Activated CD4-positive, alpha-beta T cell treated with anti-CD3 and anti-CD28 coated beads, Interleukin-2, amount 50 U/mL, for 48 hours (primary cell): ENCODE data around the gene SNCG.
"Not testable (repeated sequence)": the region's sequence is repeated elsewhere in the genome, so short reads cannot be mapped to it uniquely, and the experiment has no call there.

Experiments used
- DNase-seq, 2 experiments: peaks; one replicate each; pipeline ENCODE4 v3.0.0-alpha.2; 2020

Gene SNCG

DNA sequence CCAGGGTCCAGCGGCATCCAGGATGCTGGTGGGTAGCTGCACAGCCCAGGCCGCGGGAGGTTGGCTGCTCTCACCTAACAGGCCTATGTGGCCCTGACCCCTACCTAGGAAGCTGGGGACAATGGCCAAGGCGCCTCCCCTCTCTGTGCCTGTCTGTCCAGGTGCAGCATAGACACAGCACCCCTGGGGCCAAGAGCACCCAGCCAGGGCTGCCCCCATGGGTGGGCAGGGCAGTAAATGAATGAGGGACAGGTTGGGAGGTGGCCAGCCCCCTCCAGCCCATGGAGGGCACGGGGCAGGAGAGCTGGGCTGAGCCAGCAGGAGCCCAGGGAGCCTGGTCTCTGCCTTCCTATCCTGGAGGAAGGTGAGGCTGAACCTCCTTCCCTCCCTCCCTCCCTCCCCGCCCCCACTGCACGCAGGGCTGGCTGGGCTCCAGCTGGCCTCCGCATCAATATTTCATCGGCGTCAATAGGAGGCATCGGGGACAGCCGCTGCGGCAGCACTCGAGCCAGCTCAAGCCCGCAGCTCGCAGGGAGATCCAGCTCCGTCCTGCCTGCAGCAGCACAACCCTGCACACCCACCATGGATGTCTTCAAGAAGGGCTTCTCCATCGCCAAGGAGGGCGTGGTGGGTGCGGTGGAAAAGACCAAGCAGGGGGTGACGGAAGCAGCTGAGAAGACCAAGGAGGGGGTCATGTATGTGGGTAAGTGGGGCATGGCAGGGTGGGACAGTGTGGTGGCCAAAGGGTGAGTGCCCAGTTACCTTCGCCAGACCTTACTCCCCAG, at the start of gene SNCG:
Gene SNCG, plus strand, starts transcription at position 484 of the 785 bp plus-strand sequence. Its CDS starts 99 bp downstream, at position 583.
- no peak for DNase-seq

GRCh38 chr10:86914734-86915133, 43.7 kb upstream of the SNCG start:
- DNase-seq: no peak

- no peak for DNase-seq
Measured at GRCh38 chr10:86918022-86918471, 40.4 kb upstream of the SNCG start.

- DNase-seq: no peak
Measured at GRCh38 chr10:86922553-86922961, 35.8 kb upstream of the SNCG start.

DNA sequence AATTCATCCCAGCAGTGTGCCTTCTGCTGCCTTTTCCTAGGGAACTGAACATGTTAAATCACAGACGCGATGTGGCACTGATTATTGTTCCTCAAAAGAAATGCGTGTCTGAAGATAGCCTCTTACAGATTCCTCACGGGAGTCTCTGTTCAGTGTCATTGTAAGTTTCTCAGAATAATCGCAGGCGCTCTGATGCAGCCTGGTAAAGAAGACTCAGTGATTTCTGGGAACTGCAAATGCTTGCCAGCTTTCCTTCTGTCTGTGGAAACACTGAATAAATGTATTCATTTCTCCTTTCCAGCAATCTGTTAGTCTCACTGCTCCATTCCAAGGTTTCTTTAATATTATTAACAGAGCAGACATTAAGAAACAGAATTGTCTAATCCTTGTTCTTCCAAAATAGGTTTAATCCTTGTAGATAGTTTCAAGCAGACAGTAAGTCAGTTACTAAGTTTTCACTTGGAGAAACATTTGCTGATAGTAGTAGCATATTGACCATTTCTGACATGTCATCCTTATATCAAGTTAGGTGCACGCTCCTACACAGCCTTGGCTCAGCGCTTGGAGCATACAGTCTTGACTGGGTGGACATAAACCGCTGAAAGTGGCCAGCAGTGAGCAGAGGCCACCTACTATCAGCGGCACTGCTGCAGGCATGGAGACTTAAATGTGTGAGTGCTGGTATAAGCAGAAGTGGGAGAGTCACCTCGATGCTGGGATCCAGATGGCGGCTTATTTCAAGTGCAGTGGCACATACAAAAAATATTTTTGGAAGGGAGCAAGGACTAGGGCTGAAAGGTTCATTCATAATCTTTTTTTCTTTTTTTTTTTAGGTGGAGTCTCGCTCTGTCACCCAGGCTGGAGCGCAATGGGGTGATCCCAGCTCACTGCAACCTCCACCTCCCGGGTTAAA, 28.7 kb upstream of the SNCG start:
- no peak for DNase-seq

DNA sequence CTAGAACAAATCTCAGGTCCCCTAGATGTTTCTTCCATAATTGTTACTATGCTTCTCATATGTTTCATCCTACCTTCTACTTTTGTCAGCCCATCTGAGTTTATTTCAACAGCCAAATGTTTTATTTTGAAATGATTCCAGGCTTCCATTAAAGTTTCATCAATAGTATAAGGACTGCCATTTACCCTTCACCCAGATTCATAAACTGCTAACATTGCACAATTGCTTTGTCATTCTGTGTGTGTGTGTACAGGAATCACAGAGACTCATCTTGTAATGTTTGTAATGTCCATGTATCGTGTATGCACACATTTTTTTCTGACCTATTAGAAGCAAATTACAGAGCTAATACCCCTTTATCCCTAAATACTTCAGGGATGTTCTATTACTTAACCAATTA, 26.5 kb upstream of the SNCG start:
- DNase-seq: no peak

DNA sequence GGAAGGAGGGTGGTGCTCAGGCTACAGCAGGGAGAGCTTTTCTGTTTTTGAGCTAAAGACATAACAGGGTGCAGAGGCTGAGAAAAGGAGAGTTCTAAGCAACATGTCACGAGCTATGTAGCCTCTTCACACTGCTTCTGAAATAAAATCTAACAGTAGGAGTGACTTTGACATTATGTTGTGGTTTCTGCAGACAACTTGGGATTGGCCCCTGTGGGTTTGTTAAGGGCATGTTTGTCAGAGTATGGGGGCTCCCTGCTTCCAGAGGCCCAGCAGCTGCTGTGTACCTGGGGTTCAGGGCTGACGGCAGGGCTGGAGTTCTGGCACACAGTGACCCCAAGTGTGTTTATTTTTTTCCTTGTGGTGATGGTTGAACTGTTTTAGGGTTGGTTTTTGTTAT, 25.7 kb upstream of the SNCG start:
- no peak for DNase-seq

- not testable (repeated sequence) for DNase-seq
Measured at GRCh38 chr10:86934162-86934711, 24.2 kb upstream of the SNCG start.

- no peak for DNase-seq
Measured at GRCh38 chr10:86936661-86937501, 21.5 kb upstream of the SNCG start.

DNA sequence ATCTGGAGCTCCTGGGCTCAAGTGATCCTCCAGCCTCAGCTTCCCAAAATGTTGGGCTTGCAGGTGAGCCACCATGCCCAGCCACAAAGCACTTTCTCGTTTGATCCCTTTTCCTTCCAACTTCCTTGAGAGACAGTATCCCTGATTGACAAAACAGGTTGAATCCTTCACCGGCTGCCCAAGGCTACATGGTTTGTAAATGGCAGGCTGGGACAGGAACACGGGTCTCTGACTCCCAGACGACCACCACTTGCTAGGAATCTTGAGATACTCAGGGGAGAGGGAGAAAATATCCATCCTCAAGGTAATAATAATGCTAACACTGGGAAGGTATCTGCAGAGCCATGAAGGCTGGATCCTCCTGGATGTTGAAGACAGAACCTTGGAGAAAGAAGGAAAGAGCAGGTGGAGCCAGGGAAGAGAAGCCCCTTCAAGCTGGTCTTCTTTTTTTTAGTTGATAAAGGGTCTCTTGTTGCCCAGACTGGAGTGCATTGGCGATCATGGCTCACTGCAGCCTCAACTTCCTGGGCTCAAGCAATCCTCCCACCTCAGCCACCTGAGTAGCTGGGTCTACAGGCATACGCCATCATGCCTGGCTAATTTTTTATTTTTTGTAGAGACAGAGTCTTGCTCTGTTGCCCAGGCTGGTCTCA, 20.8 kb upstream of the SNCG start:
- DNase-seq: no peak

DNA sequence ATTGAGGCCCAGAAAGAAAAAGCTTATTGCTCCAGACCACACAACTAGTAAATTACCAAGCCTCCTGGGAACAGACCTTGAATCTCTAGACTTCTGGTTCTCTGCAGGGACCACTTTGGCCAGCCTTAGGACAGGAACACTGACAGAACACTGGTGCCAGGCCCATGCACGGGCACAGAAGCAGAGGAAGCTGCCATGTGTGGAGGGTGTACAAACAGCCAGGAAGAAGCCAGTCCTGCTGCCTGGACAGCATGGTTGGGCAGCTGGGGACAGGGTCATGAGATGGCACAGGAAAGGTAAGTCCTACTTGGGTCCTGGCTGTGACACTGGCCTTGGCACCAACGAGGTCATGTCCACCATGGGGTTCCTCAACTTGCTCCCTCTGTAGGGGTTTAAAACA, 20.1 kb upstream of the SNCG start:
- DNase-seq: no peak

DNA sequence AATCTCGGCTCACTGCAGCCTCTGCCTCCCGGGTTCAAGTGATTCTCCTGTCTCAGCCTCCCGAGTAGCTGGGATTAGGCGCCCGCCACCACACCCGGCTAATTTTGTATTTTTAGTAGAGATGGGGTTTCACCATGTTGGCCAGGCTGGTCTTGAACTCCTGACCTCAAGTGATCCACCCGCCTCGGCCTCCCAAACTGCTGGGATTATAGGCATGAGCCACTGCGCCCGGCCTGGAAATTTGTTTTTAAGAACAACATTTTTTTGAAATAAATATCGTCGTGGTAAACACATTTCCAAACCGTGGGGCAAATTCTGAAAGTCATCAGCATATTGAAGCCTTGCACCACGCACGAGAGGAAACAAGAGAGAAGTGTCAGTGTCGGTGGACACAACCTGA, 18.3 kb upstream of the SNCG start:
- not testable (repeated sequence) for DNase-seq

GRCh38 chr10:86940677-86941076, 17.7 kb upstream of the SNCG start:
- no peak for DNase-seq

DNA sequence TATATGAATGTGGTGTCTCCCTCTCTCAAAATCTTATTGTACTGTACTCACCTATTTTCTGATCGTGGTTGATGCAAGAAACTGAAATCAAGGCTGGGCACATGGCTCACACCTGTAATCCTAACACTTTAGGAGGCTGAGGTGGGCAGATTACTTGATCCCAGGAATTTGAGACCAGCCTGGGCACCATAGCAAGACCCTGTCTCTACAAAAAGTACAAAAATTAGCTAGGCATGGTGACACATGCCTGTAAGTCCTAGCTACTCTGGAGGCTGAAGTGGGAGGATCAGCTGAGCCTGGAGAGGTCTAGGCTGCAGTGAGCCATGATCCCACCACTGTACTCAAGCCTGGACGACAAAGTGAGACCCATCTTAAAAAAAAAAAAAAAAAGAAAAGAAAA, 17.0 kb upstream of the SNCG start:
- no peak for DNase-seq

DNA sequence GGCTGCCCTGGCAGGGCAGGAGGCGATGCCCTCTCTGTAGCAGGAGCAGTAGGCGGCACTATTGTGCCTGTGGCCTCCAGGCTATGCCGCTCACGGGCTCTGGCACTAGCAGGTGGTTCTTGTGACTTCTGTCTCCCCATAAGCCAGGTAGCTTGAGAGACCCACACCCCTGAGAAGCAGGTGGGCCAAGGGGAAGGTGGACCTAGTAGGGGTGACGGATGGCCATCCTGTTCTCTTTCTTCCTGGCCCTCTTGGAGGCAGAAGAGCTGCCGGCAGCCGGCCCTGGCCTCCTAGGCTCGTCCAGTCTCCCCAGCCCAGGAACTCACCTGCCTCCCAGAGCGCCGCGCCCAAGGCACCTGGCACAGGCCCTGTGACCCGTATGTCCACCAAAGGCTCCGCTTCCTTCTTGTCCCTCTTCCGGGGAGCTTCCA, 16.4 kb upstream of the SNCG start:
- DNase-seq: no peak

DNA sequence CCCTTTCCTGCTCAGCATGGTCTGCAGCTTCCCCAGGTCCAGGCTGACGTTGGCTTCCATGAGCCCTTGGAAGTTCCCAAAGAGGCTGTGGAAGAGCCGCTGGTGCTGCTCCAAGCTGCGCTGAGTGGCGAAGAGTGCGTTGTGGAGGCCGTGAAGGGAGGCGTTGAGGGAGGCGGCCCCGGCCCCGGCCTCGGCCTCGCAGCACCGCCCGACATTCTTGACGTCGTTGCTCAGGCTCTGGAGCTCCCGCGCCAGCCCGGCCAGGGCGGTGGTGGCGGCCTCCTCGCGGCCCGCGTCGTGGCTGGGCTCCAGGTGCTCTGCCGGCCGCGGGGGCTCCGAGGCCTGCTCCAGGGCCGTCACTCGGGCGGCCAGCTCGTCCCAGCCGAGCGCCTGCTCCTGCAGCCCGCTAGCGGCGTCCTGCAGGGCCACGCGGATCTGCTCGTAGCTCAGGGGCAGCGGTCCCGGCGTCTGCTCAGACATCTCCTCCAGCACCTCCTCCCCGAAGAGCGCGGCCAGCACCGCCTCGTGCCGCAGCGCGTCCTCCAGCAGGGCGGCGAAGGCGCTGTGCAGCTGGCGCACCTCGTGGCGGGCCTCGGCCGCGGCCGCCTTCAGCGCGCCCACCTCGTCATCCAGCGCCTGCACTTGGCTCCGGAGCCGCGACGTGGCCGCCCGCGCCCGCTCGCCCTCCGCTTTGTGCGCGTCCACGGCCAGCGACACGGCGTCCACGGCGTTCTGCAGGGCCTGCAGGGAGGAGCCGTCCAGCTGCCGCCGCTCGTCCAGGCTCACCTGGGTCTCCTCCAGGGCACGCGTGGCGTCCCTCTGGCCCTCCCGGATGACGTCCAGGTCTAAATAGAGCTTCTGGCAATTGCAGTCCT, 15.7 kb upstream of the SNCG start:
- DNase-seq: no peak

GRCh38 chr10:86943316-86944030, 14.9 kb upstream of the SNCG start:
- no peak for DNase-seq

DNA sequence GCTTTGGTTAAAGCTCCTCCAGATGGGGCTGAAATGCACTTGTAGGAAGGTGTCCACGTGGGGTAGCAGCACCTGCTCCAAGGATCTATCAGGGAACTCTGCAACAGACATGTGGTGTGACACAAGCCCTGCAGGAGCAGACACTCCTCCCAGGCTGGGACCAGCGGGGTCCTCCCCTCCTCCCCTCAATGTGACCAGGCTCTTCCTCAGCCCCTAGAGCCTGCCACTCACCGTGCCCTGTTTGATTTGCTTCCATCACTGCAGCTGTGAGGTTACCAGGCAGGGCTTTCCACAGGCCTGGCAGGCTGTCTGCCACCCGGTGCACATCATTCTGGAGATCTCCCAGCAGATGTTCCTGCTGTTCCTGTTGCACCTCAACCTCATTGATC, 14.4 kb upstream of the SNCG start:
- no peak for DNase-seq

DNA sequence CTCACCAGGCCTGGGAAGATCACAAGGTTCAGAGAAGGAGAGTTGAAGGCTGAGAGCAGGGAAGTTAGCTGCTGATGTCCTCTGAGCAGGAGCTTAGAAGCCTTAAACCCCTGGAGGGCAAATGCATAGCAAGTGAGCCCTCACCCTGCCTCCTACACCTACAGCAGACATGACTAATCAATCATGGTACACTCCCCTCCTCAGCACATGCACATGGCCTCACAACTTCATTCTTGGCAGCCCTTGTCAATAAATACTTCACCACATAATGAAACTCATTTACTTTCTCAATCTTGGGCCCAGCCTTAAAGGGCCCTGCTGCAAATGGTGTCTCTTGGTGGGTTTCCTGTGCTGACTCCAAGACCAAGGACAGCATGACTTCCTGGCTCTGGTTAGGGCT, 13.9 kb upstream of the SNCG start:
- DNase-seq: peak in 1 of 2 experiments; percentile 1

- DNase-seq: no peak
Measured at GRCh38 chr10:86944907-86945306, 13.5 kb upstream of the SNCG start.
